ENCODE measurements around the gene UNC5C.

The UNC5C gene

GRCh38 chr4:95256108-95256835, 292.5 kb downstream of the UNC5C start:
- no peak for DNase-seq

DNA sequence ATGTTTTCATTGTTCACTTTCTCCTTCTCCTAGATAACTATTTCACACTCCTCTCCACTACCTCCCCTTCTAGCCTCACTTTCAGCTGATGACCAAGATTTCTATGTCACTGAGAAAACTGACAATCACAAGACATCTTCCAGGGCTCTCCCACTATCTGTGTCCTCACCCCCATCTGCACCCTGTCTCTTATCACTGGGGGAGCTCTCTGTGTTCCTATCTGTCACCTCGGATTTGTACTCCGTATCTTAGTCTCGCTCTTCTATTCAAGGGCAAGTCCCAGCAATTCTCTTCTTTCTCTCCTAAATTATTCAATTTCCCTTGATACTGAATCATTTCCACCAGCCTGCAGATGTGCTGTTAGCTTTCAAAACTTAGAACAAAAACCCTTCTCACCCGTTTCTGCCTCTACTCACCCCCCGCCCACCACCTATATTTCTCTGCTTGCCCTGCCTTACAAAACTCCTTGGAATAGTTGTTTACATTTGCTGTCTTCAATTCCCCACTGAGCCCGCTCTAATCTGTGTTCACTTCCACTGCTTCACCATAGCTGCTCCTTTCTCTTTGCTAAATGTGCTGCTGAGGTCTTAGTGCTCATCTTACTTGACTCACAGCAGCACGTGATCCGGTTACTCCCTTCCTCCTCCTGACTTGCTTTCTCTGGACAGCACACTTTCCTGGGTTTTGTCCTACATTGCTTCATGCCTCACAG, 293.2 kb downstream of the UNC5C start:
- peak; percentile 17 for DNase-seq

GRCh38 chr4:95251568-95251967, 297.2 kb downstream of the UNC5C start:
- DNase-seq = no peak

DNA sequence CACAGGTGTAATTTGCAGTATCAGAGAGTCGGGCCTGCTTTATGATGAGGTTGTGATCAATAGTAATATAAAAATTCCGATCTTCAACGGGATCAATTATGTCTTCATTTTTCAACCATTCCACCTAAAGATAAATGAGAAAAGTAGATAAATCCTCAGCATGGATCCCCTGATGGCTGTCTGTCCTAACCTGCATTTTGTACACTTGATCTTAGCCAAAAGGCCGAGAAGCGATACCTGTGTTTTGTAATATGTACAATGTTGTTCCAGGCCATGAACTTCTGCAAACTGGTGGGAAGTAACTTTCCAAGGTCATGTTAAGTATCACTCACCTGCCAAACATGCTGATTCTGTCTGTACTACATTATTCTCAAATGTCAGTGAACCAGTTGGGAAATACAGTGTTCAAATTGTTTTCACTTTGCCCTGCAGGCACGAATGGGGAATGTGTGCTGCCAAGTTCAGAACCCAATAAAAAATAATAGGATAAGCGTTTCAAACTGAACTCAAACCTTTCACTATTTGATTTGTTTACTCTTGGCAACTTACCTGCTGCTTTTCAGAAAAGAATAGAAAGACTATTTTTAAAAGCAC, 298.1 kb downstream of the UNC5C start:
- DNase-seq = no peak

DNA sequence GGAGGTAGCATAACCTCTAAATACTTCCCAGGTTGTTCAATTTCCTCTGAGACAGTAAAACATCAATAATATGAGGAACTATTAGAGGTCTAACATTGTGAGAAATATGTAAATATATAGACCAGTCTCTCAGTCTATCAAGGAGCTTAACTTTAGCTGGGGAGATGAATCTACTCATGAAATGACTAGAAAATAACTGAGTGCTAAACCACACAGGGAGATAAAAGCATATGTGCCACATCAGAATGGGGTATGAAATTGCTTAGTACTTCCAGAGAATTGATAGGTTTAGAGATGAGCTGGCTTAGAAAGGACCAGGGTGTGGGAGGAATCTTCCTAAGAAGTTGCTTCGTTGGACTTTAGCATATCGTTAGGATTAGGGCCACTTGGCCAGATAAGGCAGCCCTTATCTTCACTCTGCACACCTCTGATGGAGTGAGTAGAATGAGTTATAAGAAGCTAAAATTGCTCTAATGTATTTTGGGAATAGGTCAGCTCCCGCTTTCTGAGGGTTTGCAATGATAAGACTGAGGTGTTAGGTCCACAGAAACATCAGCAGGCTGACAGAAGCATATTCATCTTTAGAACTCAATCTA, 299.2 kb downstream of the UNC5C start:
- no peak for DNase-seq

DNA sequence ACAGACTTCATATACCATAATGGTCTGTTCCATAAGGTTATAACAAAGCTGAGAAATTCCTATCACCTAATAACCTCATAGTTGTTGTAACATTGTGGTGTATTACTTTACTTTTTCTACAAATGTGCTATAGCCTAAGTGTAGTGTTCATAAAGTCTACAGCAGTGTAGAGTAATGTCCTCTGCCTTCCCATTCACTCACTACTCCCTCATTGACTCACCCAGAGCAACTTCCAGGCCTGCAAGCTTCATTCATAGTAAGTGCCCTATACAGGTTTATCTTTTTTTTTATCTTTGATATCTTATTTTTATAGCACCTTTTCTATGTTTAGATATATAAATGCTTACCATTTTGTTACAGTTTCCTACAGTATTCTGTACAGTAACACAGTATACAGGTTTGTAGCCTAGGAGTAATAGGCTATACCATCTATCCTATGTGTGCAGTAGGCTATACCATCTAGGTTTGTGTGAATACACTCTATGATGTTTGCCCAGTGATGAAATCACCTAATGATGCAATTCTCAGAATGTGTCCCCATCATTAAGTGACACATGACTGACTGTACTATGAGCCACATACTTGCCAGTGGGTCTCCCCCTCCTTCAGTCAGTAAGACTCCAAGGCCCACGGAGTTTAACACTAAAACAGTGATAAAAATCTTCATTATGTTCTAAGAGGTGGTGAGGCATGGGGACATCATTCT, 299.9 kb downstream of the UNC5C start:
- no peak for DNase-seq

DNA sequence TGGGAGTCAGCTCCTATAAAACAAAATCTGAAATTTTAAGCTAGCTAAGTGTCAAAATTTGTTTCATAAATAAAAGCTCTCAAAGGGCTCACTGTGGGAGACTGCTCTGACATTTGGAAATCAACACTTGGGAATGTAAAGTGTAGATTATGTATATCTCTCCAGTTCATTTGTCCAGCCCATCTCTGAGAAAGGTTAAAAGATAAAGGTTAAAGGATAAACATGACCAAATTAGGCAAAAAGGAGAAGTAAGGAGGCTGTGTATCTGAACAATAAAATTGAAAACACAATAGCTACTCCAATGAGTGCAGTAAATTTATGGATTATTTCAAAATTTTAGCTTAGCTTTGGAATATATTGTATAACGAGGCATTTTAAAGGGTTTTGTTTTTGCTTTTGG, 304.9 kb downstream of the UNC5C start:
- DNase-seq = no peak

DNA sequence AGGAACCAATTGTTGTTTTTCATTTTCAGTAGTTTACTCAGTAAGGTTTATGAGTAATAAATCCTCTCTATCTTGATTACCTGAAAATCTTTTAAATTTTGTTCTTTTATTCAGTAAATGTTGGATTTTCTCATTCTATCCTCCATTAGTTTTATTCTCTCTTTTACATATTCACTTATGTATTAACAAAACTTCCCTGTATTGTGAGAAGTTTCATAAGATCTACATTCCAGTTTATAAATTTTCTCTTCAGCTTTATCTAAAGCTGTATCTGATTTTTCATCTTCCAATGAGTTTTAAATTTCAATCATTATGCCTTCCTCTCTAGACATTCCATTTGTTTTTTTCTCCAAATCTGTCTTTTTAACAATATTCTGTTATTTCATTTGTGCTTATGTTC, 310.2 kb downstream of the UNC5C start:
- no peak for DNase-seq

DNA sequence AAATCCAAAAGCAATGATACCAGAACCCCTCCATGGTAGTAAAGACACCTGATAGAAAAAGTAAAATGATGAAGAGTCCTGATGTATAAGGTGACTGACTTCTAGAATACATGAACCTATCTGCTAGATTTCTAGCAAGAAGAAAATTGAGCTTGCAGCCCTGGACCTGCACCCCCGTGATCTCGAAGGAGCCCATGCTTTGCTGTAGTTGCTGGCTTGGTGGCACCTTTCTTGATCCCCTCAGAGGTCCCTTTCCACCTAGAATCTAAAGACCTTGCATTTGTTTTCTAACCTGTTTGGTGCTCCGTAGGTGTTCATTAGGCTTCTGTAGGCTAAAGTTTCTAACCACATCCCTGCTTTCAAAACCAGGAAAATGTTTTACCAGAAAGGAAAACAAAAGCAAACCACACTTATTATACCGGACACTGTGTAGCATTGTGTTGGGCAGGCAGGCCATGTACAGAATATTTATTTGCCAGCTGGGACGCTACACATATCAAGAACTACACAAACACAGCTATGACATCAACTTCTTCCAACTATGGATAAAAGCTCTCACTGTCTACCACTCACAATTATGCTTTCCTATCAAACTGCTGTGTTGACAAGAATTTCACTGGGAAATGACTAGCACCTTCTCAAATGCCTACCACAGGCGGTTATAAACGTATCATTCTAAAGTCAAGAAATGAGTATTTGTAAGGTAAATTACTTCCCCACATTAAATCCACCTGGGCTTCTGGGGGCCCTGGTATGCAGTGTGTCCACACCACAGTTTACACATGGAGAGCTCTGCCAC, 316.2 kb downstream of the UNC5C start:
- DNase-seq = no peak

DNA sequence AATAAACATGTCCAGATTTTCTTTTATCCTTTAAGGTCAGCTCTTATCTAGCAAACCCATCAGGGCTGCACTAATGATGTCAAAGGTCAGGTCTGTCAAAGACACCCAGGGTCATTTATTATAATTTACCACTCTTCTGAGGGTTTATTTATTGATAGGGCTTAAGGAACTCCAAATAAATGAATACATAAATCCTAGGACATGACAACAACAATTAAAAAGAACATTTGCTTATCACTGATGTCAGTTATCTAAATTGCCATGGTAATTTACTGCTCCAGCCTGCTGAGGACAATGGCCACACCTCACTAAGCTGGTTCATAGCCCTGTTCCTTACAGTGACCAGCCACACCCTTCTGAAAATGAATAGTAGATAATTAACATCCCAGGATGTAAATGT, 317.1 kb downstream of the UNC5C start:
- DNase-seq = no peak

DNA sequence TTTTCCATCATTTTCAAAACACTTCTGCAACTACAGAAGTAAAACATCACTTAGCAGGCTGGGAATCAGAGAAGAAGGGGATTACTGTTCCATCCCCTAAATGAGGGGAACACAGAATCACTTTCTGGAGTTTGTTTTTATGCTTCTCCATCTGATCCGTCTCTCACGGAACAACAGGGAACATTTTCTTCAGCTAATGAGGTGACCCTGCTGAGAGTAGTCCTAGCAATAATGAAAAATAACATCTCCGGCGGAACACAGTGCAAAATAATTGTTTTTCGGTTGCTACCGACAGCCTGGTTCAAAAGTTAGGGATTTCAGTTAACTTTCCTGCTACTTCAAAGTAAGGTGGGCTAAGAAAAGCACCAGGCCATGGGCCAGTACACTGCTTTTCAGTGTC, 322.9 kb downstream of the UNC5C start:
- no peak for DNase-seq

DNA sequence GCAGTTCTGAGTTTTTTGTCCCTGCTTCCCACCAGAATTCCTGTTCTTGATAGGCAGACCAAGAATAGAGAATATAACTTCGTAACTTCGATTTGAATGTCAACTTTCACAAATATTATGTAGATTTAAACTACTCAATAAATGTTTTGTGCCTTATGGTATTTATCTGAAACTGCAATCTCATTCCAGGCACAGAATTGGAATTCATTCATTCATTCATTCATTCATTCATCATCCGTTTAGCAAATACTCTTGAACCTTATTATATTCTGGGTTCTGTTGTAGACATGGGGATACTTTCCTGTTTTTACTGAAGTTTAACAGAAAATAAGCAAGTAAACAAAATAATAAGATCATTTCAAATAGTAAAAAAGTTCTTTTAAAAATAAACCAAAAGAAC, 324.4 kb downstream of the UNC5C start:
- no peak for DNase-seq

DNA sequence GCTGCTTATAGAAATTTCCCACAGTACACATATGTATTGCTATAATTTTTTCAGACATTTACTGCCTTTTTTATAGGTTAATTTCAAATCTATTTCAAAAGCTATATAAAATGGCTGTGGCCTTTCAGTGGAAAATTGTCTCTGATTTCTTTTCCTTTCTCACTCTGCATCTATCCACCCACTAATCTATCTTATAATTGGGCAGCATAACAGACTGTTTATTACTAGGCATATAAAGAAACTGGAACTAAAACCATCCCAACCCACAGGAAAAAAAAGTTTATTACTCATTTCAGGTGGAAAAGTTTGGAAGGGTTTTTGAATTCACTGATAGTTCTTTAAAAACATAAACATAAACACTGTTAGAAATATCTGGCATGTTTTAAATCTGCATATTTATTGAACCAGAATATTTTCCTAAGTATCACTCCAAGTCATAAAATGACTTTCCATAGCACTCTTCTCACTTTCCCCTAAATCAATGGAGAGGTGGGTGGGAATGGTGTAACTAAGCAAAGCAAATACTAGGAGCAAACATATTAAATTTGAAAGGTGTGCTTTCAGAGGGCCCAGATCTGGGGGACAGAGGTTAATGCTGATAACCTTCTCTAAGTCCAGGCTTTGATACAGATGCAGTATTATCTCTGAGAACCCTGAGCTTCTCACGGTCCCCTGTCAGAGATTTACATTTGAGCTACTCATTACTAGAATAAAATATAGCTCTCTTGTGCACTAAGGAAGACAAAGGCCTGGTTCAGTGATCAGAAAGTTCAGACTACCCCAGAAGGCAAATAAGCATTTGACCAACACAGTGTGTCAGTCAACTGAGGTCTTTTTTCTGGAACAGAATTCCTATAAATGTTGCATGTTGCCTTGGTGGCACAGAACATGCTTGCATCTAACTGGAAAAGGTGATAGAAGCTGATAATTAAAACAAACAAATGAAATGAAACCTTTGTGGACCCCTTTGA, 328.3 kb downstream of the UNC5C start:
- DNase-seq = no peak

GRCh38 chr4:95219109-95219508, 329.7 kb downstream of the UNC5C start:
- DNase-seq = no peak

GRCh38 chr4:95217197-95217596, 331.6 kb downstream of the UNC5C start:
- DNase-seq = no peak

DNA sequence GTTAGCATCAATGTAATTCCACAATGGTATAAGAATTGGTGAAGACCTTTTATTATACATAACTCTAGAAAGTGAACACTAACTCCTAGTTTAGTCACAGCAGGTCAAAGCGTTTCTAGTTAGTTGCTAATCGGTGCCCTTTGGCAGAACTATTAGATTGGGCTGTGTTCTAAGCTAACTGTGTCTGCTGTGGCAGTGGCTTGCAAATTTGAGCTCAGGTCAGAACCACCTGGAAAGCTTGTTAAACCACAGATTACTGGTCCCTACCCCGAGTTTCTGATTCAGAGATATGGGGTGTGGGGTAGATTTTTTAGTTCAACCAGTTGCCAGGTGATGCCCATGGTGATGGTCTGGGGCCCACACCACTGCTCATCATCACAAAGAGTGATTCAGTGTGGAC, 332.1 kb downstream of the UNC5C start:
- DNase-seq = no peak

DNA sequence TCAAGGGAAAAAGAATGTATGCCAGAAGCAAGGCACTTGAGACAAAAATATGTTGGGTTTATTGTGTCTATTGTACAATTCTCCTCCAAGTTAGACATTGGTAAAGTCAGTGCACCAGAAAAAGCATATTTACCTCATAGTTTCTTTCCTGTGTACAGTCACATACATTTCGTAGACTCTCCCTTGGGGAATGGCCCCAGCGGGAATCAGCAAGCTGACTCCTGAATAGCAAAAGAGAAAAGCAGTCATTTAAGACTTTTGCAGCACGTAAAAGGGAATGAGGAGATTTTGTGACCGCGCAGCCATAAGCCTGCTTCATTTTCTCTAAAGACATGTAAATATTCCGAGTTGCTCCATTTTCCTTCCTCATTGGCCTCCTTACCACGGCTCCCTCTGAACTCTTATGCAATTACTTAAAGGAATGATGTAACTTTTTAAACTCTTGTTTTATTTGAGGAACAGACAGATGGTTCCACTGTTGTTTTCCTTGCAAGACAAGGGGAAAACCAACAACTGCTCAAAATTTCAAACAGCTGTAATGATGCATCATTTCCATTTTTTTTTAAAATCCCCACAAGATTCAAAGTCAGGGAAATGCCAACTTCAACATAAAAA, 332.7 kb downstream of the UNC5C start:
- no peak for DNase-seq

DNA sequence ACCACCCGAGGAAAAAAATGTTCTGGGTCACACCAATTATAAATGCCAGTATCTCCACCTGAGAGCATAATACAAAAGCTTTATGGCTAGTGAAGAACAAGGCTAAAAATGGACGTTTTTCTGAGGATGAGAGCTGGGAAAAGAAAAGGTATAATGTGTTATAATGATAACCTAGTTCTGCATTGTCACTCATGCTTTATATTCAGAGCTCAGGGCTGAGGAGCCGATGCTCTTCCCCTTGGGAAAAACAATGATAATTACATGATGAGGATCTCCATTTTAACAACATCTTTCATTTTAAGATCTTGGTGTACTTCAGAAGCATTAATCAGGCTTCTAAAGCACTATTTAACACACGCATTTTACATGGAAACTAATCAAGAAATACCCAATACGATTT, 333.7 kb downstream of the UNC5C start:
- DNase-seq = no peak

- no peak for DNase-seq
Measured at GRCh38 chr4:95214408-95214807, 334.4 kb downstream of the UNC5C start.

GRCh38 chr4:95213366-95213765, 335.4 kb downstream of the UNC5C start:
- no peak for DNase-seq

DNA sequence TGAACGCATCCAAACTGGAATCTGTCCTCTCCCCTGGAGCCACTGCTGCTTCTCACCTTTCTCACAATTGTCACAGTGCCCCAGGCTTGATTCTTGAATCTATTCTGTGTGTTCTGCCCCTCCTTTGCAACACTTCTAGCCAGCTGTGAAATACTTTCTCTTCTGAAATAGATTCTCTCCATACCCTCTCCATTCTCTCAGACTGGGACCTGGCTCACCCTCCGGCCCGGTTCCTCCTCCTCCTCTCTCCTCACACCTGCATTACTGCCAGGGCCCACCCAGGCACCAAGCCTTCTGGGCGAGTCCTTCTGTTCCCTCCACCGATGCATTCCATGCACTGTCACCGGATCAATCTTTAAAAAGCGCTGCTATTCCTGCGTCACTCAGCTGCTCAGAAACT, 336.1 kb downstream of the UNC5C start:
- DNase-seq = no peak

Measured in amniotic stem cell (primary cell).